ENCODE results near the gene ACBD4.

DNA sequence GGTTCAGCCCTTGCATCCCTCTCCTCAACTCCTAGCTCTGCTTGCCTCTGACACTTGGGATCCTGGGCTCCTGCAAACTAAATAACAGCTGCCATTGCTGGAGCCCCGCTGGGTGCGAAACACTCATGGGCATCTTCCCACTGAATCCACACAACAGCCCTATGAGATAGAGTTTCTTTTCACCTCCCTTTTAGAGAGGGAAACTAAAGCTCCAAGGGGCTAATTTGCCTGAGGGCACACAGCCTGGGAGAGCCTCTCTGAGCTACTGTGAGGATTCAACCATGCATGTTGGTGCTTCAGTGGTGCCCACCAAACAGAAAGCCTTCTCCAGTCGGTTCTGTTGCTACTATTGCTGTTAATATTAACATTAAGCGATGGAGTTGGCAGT, 4.0 kb downstream of the ACBD4 start:
- no peak for TF ChIP-seq REST (IDR thresholded peaks at IDR 0.05; ENCODE audit: insufficient read depth in 1 of 2, low read depth in 2 of 2, low read length in 1 of 2)
- TF ChIP-seq, protein P1, sequence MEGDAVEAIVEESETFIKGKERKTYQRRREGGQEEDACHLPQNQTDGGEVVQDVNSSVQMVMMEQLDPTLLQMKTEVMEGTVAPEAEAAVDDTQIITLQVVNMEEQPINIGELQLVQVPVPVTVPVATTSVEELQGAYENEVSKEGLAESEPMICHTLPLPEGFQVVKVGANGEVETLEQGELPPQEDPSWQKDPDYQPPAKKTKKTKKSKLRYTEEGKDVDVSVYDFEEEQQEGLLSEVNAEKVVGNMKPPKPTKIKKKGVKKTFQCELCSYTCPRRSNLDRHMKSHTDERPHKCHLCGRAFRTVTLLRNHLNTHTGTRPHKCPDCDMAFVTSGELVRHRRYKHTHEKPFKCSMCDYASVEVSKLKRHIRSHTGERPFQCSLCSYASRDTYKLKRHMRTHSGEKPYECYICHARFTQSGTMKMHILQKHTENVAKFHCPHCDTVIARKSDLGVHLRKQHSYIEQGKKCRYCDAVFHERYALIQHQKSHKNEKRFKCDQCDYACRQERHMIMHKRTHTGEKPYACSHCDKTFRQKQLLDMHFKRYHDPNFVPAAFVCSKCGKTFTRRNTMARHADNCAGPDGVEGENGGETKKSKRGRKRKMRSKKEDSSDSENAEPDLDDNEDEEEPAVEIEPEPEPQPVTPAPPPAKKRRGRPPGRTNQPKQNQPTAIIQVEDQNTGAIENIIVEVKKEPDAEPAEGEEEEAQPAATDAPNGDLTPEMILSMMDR (IDR thresholded peaks at IDR 0.05) = no peak
- TF ChIP-seq POLR2AphosphoS5 (IDR thresholded peaks at IDR 0.05; ENCODE audit: low read depth, low read length) = no peak
- no peak for TF ChIP-seq TCF7L2 (IDR thresholded peaks at IDR 0.05; ENCODE audit: low read depth, low read length)
- TF ChIP-seq SIN3A (IDR thresholded peaks at IDR 0.05; ENCODE audit: borderline replicate concordance, insufficient read depth, low read depth, low read length) = no peak

All from Panc1 (cell line).